SH-SY5Y (cell line): ENCODE data around the gene GPT2.

Source experiments
- GATA2 ChIP-seq: IDR thresholded peaks from 2 replicates; pipeline ENCODE4 v1.6.1; 2011; ENCODE audit warnings: mild to moderate bottlenecking, low read depth, low read length
- GATA3 ChIP-seq: IDR thresholded peaks from 2 replicates; pipeline ENCODE4 v1.6.1; 2011; ENCODE audit warnings: low read depth, mild to moderate bottlenecking, low read length, moderate library complexity

The GPT2 gene

GRCh38 chr16:46885960-46886763, 2.0 kb downstream of the GPT2 start:
- TF ChIP-seq GATA2 (no peak), GATA3 (no peak)

- no peak for TF ChIP-seq GATA3
- TF ChIP-seq GATA2, result no peak
These were observed 2.8 kb downstream of the GPT2 start for GRCh38 chr16:46886764-46887523.

GRCh38 chr16:46887524-46887854, 3.3 kb downstream of the GPT2 start:
- no peak for TF ChIP-seq GATA2
- TF ChIP-seq GATA3, result no peak

- TF ChIP-seq GATA3, result no peak
- TF ChIP-seq GATA2, result no peak
These were observed 5.2 kb downstream of the GPT2 start for GRCh38 chr16:46889245-46889941.

GRCh38 chr16:46889942-46890300, 5.8 kb downstream of the GPT2 start:
- TF ChIP-seq GATA3, result no peak
- TF ChIP-seq GATA2, result no peak

- no peak for TF ChIP-seq GATA2
- no peak for TF ChIP-seq GATA3
These were observed 7.7 kb downstream of the GPT2 start for GRCh38 chr16:46891910-46892309.

- no peak for TF ChIP-seq GATA3
- TF ChIP-seq GATA2, result no peak
These were observed 10.0 kb downstream of the GPT2 start for GRCh38 chr16:46894036-46894672.

GRCh38 chr16:46895399-46896313, 11.5 kb downstream of the GPT2 start:
- TF ChIP-seq GATA2 (no peak), GATA3 (no peak)

- TF ChIP-seq GATA2 (no peak), GATA3 (no peak)
These were observed 12.3 kb downstream of the GPT2 start for GRCh38 chr16:46896314-46896968.

- TF ChIP-seq GATA2, result no peak
These were observed 13.3 kb downstream of the GPT2 start for GRCh38 chr16:46897471-46897870.

- no peak for TF ChIP-seq GATA3
- TF ChIP-seq GATA2, result no peak
These were observed 13.8 kb downstream of the GPT2 start for GRCh38 chr16:46898006-46898405.

- no peak for TF ChIP-seq GATA3
- TF ChIP-seq GATA2, result no peak
These were observed 15.4 kb downstream of the GPT2 start for GRCh38 chr16:46899443-46900143.
